NCI-H510A (cell line): ENCODE results near the gene KATNAL1.

Source experiments
- DNase-seq: peaks from one replicate; lab custom pipeline; 2025; lab: John Stamatoyannopoulos, UW

Gene KATNAL1

GRCh38 chr13:30332456-30333143 lies 25.2 kb upstream of the KATNAL1 start:
- no peak for DNase-seq

DNA sequence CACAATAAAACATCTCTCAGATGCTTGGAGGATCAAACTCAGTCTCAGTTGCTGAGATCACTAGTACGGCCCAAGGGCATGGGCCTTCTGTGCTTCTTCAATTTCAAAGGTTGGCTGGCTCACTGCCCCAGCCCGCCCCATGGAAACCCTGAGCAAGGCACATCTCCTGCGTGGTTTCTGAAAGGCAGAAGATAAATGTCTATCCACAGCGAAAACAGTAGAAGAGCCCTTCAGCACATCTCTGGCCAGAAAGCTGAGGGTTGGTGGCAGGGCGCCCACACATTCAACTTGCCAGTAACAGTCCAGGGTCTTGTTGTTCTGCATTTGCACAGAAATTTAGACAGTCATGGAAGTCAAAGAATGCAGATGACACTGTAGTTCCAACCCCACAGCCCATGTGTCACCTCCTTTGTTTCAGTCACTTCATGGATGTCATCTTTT lies 24.0 kb upstream of the KATNAL1 start:
- DNase-seq = no peak

GRCh38 chr13:30329009-30329585 lies 21.7 kb upstream of the KATNAL1 start:
- no peak for DNase-seq

- DNase-seq = no peak
These were observed 18.3 kb upstream of the KATNAL1 start for GRCh38 chr13:30325668-30326067.

- DNase-seq = no peak
These were observed 16.2 kb upstream of the KATNAL1 start for GRCh38 chr13:30323524-30323923.

- no peak for DNase-seq
These were observed 15.1 kb upstream of the KATNAL1 start for GRCh38 chr13:30322428-30322827.

DNA sequence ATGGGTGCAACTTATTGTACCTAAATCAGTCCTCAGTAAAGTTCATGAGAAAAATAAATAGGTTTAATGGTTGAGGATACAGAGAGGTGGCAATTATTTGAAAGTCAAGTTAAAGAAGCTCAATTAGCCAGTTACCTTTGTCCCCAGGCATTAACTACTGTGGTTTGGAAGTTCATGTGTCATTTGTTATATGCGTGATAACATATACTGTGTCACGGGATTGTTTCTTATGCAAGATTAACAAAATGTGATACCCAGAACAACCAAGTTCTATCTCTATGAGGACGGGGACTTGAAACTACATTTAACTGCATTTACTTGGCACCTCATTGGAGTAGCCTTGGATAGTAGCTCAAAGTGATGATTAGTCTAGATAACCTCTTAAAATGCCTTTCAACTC lies 13.9 kb upstream of the KATNAL1 start:
- DNase-seq = no peak

DNA sequence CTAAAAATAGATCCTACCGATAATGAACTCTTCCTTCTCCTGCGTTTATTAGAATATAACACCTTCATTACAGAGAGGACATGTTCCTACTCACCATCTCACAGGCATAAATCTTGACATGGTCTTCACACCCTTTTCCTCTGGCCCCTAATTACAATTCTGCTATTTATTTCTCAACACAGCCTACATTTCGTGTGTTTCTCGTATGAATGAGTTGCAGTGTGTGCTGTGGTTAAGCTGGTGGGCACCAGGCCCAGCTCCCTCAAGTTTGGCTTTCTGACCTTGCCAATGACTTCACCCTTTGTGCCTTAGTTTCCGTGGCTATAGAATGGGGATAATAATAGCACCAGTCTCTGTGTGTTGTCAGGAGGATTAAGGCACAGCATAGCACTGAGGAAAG lies 12.3 kb upstream of the KATNAL1 start:
- DNase-seq = no peak

DNA sequence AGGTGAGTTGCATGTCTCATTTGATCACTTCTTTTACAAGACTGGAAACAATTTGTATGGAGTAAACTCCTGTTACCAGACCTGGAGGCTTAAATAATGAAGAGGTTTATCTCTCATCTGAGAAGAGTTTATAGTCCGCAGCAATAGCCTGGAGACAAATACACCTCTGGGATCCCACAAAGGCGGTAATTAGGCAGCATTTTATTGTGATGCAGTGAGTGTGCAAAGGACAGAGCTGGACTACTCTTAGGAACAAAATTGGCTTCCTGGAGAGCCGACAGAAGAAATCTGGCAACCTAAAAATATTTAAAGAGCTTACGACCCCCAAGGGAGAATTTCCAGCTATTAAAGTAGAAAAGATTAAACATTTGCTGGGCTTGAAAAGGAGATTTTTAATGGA lies 11.8 kb upstream of the KATNAL1 start:
- no peak for DNase-seq

DNA sequence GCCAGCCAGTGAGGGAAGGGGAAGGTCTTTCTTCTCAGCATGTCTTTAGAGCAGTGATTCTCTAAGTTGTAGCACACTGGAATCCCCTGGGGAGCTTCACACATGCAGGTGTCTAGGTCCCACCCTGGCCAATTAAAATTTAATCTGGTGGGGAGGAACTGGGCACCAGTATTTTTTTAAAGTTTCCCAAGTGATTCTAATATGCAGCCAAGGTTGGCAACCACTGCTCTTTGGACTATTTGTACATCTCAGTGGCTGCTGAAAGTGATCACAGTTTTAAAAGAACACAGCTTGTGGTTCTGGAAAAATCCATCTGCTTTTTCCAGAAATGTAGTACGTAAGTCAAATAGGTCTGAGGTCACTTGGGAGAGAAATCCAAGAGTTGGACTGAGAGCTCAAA lies 10.7 kb upstream of the KATNAL1 start:
- no peak for DNase-seq

- DNase-seq = no peak
These were observed 7.2 kb upstream of the KATNAL1 start for GRCh38 chr13:30314562-30314961.

GRCh38 chr13:30314069-30314468 lies 6.7 kb upstream of the KATNAL1 start:
- no peak for DNase-seq

- no peak for DNase-seq
These were observed 6.0 kb upstream of the KATNAL1 start for GRCh38 chr13:30313311-30313710.

GRCh38 chr13:30312904-30313303 lies 5.6 kb upstream of the KATNAL1 start:
- DNase-seq = no peak

DNA sequence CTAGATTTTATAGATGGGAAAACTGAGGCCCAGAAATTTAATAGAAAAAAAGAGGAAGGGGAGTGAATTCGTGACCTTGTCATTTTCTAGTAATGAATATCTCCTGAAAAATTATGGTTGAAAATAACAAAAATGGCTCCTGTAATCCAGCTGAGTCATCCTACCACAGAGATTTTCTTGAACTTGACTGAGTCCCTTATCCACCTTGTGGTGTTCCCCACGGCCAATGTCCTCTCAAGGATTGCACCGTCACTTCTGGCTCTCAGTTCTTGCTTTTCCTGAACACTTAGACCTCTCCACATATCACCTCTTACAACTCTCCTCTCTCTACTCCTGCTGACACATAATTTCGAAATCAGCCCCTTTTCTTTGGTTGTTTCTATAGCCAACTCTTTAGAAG lies 1.2 kb upstream of the KATNAL1 start:
- DNase-seq = no peak

GRCh38 chr13:30307971-30308290 lies 580 bp upstream of the KATNAL1 start:
- DNase-seq = no peak

- peak; percentile 69 for DNase-seq
These were observed 573 bp downstream of the KATNAL1 start for GRCh38 chr13:30306762-30307193.

DNA sequence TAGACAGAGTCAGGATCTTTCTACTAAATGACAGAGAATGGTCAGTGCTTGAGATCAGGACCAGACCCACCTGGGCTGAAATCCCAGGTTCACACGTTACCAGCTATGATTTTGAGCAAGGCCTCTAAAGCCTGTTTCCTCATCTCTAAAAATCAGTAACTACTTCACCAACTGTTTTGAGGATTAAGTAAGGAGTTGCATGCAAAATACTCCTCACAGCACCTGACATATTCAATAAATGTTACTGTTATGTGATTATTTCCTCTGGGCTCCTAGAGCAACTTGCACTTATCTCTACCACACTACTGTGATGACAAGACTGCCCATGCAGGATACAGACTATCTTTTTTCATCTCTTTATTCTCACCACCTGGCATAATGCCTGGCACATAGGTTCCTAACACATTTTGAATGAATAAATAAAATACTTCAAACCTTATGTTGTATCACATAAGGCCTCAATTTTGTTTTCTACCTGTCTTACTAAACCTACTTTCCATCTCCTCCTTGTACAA lies 1.8 kb downstream of the KATNAL1 start:
- DNase-seq = no peak

GRCh38 chr13:30303269-30303668 lies 4.1 kb downstream of the KATNAL1 start:
- no peak for DNase-seq

- DNase-seq = no peak
These were observed 5.5 kb downstream of the KATNAL1 start for GRCh38 chr13:30301827-30302226.

DNA sequence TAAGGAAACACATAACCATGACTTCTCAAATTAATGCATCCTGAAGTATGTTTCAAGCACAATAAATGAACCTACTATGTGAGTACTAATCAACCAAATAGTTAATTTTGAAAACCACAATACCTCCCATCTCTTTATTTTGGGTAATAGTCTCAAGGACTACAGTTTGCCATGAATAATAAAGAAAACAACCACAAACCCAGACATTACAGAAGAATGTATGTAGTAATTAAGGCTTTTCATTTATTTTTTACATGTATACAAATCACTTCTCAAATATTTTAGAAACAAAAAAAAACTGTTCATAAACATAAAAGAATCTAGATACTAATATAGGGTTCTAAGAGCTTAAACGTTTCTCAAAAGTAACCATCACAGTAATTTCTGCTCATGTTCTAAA lies 6.8 kb downstream of the KATNAL1 start:
- no peak for DNase-seq

DNA sequence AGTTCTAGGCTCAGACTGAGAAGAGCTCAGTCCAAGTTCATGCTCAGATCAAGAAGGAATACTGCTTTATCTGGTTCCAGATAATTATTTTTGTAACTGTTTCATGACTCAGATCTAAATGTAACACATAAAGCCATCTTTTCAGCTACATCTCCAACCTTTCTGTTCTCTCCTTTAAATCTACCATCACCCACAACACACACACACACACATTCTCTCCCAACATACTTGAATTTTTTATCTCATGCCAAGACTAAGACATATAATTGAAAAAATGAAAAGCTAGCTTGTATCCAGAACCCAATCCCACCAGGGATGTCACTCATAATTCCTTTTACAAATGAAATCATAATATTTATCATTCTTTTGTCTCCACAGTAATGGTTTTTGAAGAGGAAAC lies 7.6 kb downstream of the KATNAL1 start:
- DNase-seq = no peak

DNA sequence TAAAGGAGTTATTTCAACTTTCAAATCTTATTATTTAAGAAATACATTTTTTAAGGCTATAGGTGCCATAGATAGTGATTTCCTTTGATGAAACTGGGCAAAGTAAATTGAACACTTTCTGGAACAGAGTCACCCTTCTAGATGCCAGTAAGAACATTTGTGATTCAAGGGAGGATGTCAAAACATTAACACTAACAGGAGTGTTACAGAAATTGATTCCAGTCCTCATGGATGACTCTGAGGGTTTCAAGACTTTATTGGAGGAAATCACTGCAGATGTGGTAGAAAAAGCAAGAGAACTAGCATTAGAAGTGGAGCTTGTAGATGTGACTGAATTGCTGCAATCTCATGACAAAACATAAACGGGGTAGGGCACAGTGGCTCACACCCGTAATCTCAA lies 12.2 kb downstream of the KATNAL1 start:
- DNase-seq = no peak

- DNase-seq = no peak
These were observed 13.3 kb downstream of the KATNAL1 start for GRCh38 chr13:30294004-30294403.
